HEK293T (cell line): ENCODE results near the gene EIF5AL1.

Source experiments
- CTCF ChIA-PET: fragments of 350-600 bp; formaldehyde crosslinking; extraction: SDS; loops from one replicate; lab custom pipeline; 2021; ENCODE audit warnings: antibody characterized with exemption, inconsistent platforms; lab: Yijun Ruan, JAX
- POLR2A ChIA-PET: fragments of 350-600 bp; formaldehyde crosslinking; extraction: SDS; loops from one replicate; lab custom pipeline; 2020; ENCODE audit warnings: antibody characterized with exemption, inconsistent platforms; lab: Yijun Ruan, JAX
- DNase-seq: peaks from one replicate; pipeline ENCODE4 v3.0.0; 2012; ENCODE audit warnings: mixed read lengths; ENCODE audit errors: extremely low spot score
- ARNT ChIP-seq: fragments of 450-650 bp; IDR thresholded peaks from 2 replicates; pipeline ENCODE4 v1.6.1; 2017; ENCODE audit warnings: mild to moderate bottlenecking
- BHLHE40 ChIP-seq: fragments of 450-650 bp; IDR thresholded peaks from 2 replicates; pipeline ENCODE4 v1.6.1; 2016; ENCODE audit warnings: mild to moderate bottlenecking, moderate library complexity, borderline replicate concordance
- CTBP1 ChIP-seq: fragments of 450-650 bp; IDR thresholded peaks from 2 replicates; pipeline ENCODE4 v1.6.1; 2016; ENCODE audit warnings: borderline replicate concordance
- ELF4 ChIP-seq: fragments of 450-650 bp; IDR thresholded peaks from 2 replicates; pipeline ENCODE4 v1.6.1; 2017; ENCODE audit warnings: antibody characterized with exemption
- FOXA1 ChIP-seq: fragments of 450-650 bp; IDR thresholded peaks from 2 replicates; pipeline ENCODE4 v1.6.1; 2016; ENCODE audit warnings: mild to moderate bottlenecking
- FOXK2 ChIP-seq: fragments of 450-650 bp; IDR thresholded peaks from 2 replicates; pipeline ENCODE4 v1.6.1; 2016; ENCODE audit warnings: mild to moderate bottlenecking
- FOXM1 ChIP-seq: fragments of 450-650 bp; IDR thresholded peaks from 2 replicates; pipeline ENCODE4 v1.6.1; 2017; ENCODE audit warnings: mild to moderate bottlenecking, borderline replicate concordance
- HDGF ChIP-seq: fragments of 450-650 bp; IDR thresholded peaks from 2 replicates; pipeline ENCODE4 v1.6.1; 2017; ENCODE audit warnings: antibody characterized with exemption, borderline replicate concordance
- L3MBTL2 ChIP-seq: fragments of 450-650 bp; conservative IDR thresholded peaks from 2 replicates; pipeline ENCODE4 v1.6.1; 2016; ENCODE audit warnings: mild to moderate bottlenecking
- LEF1 ChIP-seq: fragments of 450-650 bp; IDR thresholded peaks from 2 replicates; pipeline ENCODE4 v1.6.1; 2017; ENCODE audit warnings: mild to moderate bottlenecking, borderline replicate concordance
- NFRKB ChIP-seq: fragments of 450-650 bp; IDR thresholded peaks from 2 replicates; pipeline ENCODE4 v1.6.1; 2016; ENCODE audit warnings: mild to moderate bottlenecking, moderate library complexity
- PKNOX1 ChIP-seq: fragments of 450-650 bp; IDR thresholded peaks from 2 replicates; pipeline ENCODE4 v1.6.1; 2016
- SP1 ChIP-seq: fragments of 450-650 bp; IDR thresholded peaks from 2 replicates; pipeline ENCODE4 v1.6.1; 2017
- SUZ12 ChIP-seq: fragments of 450-650 bp; IDR thresholded peaks from 2 replicates; pipeline ENCODE4 v1.6.1; 2016; ENCODE audit warnings: mild to moderate bottlenecking
- TARDBP ChIP-seq: fragments of 450-650 bp; IDR thresholded peaks from 2 replicates; pipeline ENCODE4 v1.6.1; 2016
- ZNF384 ChIP-seq: fragments of 450-650 bp; IDR thresholded peaks from 2 replicates; pipeline ENCODE4 v1.6.1; 2016

The EIF5AL1 gene

GRCh38 chr10:79471776-79472175 lies 40.6 kb upstream of the EIF5AL1 start:
- ChIA-PET CTCF (interaction anchor here (0.6 to 0.7 kb wide), 2 partner anchors 17 to 58 kb away, joined by 4 read pairs; no protein-coding TSS in a partner anchor), POLR2A (no interaction called here)
- TF ChIP-seq HDGF (no peak), ELF4 (no peak), FOXM1 (no peak), SP1 (no peak), NFRKB (no peak), ARNT (no peak), FOXA1 (no peak), LEF1 (no peak), FOXK2 (no peak)
- no peak for DNase-seq

GRCh38 chr10:79472449-79472848 lies 39.9 kb upstream of the EIF5AL1 start:
- no peak for DNase-seq
- TF ChIP-seq PKNOX1 (no peak), NFRKB (no peak), SP1 (no peak), ZNF384 (no peak), LEF1 (no peak), FOXK2 (no peak), L3MBTL2 (no peak), TARDBP (no peak), CTBP1 (no peak), BHLHE40 (no peak), HDGF (no peak), FOXM1 (no peak), SUZ12 (no peak)
- CTCF ChIA-PET = interaction anchor here (0.6 to 0.7 kb wide), 3 partner anchors 16 to 59 kb away, joined by 3 to 4 read pairs (median 4); no protein-coding TSS in a partner anchor
- POLR2A ChIA-PET = no interaction called here

- TF ChIP-seq TARDBP (no peak), BHLHE40 (no peak), ZNF384 (no peak), NFRKB (no peak), FOXA1 (no peak), CTBP1 (no peak), L3MBTL2 (no peak), PKNOX1 (no peak)
- ChIA-PET POLR2A (no interaction called here), CTCF (interaction anchor here (0.7 kb wide), 1 partner anchor 53 kb away, joined by 3 read pairs; no protein-coding TSS in a partner anchor)
- DNase-seq = no peak
Measured at GRCh38 chr10:79472951-79473350, 39.4 kb upstream of the EIF5AL1 start.

GRCh38 chr10:79473496-79474095 lies 38.7 kb upstream of the EIF5AL1 start:
- POLR2A ChIA-PET = no interaction called here
- no peak for TF ChIP-seq SP1
- no peak for TF ChIP-seq FOXK2
- TF ChIP-seq FOXA1 = no peak
- TF ChIP-seq LEF1 = no peak
- no peak for TF ChIP-seq L3MBTL2
- TF ChIP-seq CTBP1 = no peak
- no peak for TF ChIP-seq FOXM1
- CTCF ChIA-PET = no interaction called here
- no peak for DNase-seq

- TF ChIP-seq PKNOX1 = no peak
- no peak for TF ChIP-seq FOXA1
- no peak for TF ChIP-seq FOXK2
- no peak for TF ChIP-seq NFRKB
- no peak for TF ChIP-seq TARDBP
- no peak for TF ChIP-seq L3MBTL2
- TF ChIP-seq FOXM1 = no peak
- TF ChIP-seq LEF1 = no peak
- DNase-seq = no peak
- ChIA-PET POLR2A (interaction anchor here (0.9 kb wide), 1 partner anchor 30 kb away, joined by 4 read pairs; the partner anchor contains the start of gene ZCCHC24), CTCF (interaction anchor here (1.3 to 3.1 kb wide), 2 partner anchors 15 to 101 kb away, joined by 5 to 14 read pairs; no protein-coding TSS in a partner anchor)
Measured at GRCh38 chr10:79475119-79475653, 37.1 kb upstream of the EIF5AL1 start.

GRCh38 chr10:79475877-79476276 lies 36.5 kb upstream of the EIF5AL1 start:
- TF ChIP-seq ARNT (no peak), BHLHE40 (no peak), ZNF384 (no peak), FOXA1 (no peak), HDGF (no peak), SP1 (no peak), PKNOX1 (no peak), TARDBP (no peak), L3MBTL2 (no peak)
- ChIA-PET POLR2A (no interaction called here), CTCF (interaction anchor here (0.7 to 3.1 kb wide), 5 partner anchors 11 to 123 kb away, joined by 3 to 14 read pairs (median 5); no protein-coding TSS in a partner anchor)
- no peak for DNase-seq
